ENCODE measurements around the gene NOD2. TPM values are rescaled to one million over a fixed set of nuclear protein-coding genes. Genes with fewer than 3 reads are reported as not detected.

The NOD2 gene
- total RNA-seq, 1 experiment from 2014 or later: not detected

- ChIA-PET CTCF (interaction anchor here (0.5 kb wide), 1 partner anchor 10 kb away, joined by 3 read pairs; no protein-coding TSS in a partner anchor), POLR2A (no interaction called here)
- no peaks in the 10 kb centered on the region; the same call in 1 of the 2 replicates for H3K27me3 ChIP-seq (ENCODE audit: control insufficient read depth, insufficient read depth, low read length)
- no peaks in the 10 kb centered on the region for H3K9me3 ChIP-seq (ENCODE audit: control insufficient read depth, insufficient read depth, low read depth, low read length)
- no peaks in the 10 kb centered on the region for H3K4me1 ChIP-seq (ENCODE audit: control insufficient read depth, insufficient read depth, low read length)
- intact Hi-C loops (cut with micrococcal nuclease; ENCODE audit: unreplicated experiment): no loop called here
- no peak overlapping the region for H3K27ac ChIP-seq (ENCODE audit: low read length)
- DNase-seq (ENCODE audit: low read depth, low spot score) (no peak), ATAC-seq (no peak)
- H3K36me3 ChIP-seq (ENCODE audit: control insufficient read depth, insufficient read depth, low read length): no peaks in the 10 kb centered on the region
- BruUV-seq (replicated peaks): no TSS peak
- no peak overlapping the region for H3K4me3 ChIP-seq (ENCODE audit: low read depth in 2 of 2, low read length in 2 of 2)
- in situ Hi-C loops (cut with HindIII; ENCODE audit: low pct_unique_long_range_greater_than_20kb, low sequenced_read_pairs): no loop called here
- no peak for TF ChIP-seq CTCF (IDR thresholded peaks at IDR 0.05)
- no peak for TF ChIP-seq TCF7L2 (IDR thresholded peaks at IDR 0.05; ENCODE audit: low read depth, low read length)
- TF ChIP-seq POLR2AphosphoS5 (IDR thresholded peaks at IDR 0.05; ENCODE audit: low read depth, low read length): no peak
- no peak for TF ChIP-seq SIN3A (IDR thresholded peaks at IDR 0.05; ENCODE audit: borderline replicate concordance, insufficient read depth, low read depth, low read length)
- TF ChIP-seq REST (IDR thresholded peaks at IDR 0.05; ENCODE audit: insufficient read depth in 1 of 2, low read depth in 2 of 2, low read length in 1 of 2): no peak
Observed at GRCh38 chr16:50688083-50688482, 5.3 kb upstream of the NOD2 start.

- no TSS peak for BruUV-seq (replicated peaks)
- DNase-seq (ENCODE audit: low read depth, low spot score) (no peak), ATAC-seq (no peak)
- H3K4me1 ChIP-seq (ENCODE audit: control insufficient read depth, insufficient read depth, low read length): no peaks in the 10 kb centered on the region
- no peak overlapping the region for H3K4me3 ChIP-seq (ENCODE audit: low read depth in 2 of 2, low read length in 2 of 2)
- no peaks in the 10 kb centered on the region for H3K9me3 ChIP-seq (ENCODE audit: control insufficient read depth, insufficient read depth, low read depth, low read length)
- ChIA-PET CTCF (no interaction called here), POLR2A (no interaction called here)
- TF ChIP-seq POLR2AphosphoS5 (IDR thresholded peaks at IDR 0.05; ENCODE audit: low read depth, low read length): no peak
- intact Hi-C loops (cut with micrococcal nuclease; ENCODE audit: unreplicated experiment): no loop called here
- in situ Hi-C loops (cut with HindIII; ENCODE audit: low pct_unique_long_range_greater_than_20kb, low sequenced_read_pairs): no loop called here
- H3K36me3 ChIP-seq (ENCODE audit: control insufficient read depth, insufficient read depth, low read length): no peaks in the 10 kb centered on the region
- no peaks in the 10 kb centered on the region; the same call in 1 of the 2 replicates for H3K27me3 ChIP-seq (ENCODE audit: control insufficient read depth, insufficient read depth, low read length)
- H3K27ac ChIP-seq (ENCODE audit: low read length): no peak overlapping the region
Observed at GRCh38 chr16:50688867-50689266, 4.5 kb upstream of the NOD2 start.

- no peak for ATAC-seq
- DNase-seq (ENCODE audit: low read depth, low spot score): no peak
- no peaks in the 10 kb centered on the region for H3K36me3 ChIP-seq (ENCODE audit: control insufficient read depth, insufficient read depth, low read length)
- no peaks in the 10 kb centered on the region; the same call in 1 of the 2 replicates for H3K27me3 ChIP-seq (ENCODE audit: control insufficient read depth, insufficient read depth, low read length)
- CTCF ChIA-PET: no interaction called here
- intact Hi-C loops (cut with micrococcal nuclease; ENCODE audit: unreplicated experiment) (no loop called here), in situ Hi-C loops (cut with HindIII; ENCODE audit: low pct_unique_long_range_greater_than_20kb, low sequenced_read_pairs) (no loop called here)
- H3K4me3 ChIP-seq (ENCODE audit: low read depth in 2 of 2, low read length in 2 of 2): no peak overlapping the region
- POLR2A ChIA-PET: no interaction called here
- H3K9me3 ChIP-seq (ENCODE audit: control insufficient read depth, insufficient read depth, low read depth, low read length): no peaks in the 10 kb centered on the region
- no peaks in the 10 kb centered on the region for H3K4me1 ChIP-seq (ENCODE audit: control insufficient read depth, insufficient read depth, low read length)
- H3K27ac ChIP-seq (ENCODE audit: low read length): no peak overlapping the region
- no TSS peak for BruUV-seq (replicated peaks)
- TF ChIP-seq CTCF (IDR thresholded peaks at IDR 0.05) (no peak), TCF7L2 (IDR thresholded peaks at IDR 0.05; ENCODE audit: low read depth, low read length) (no peak), POLR2AphosphoS5 (IDR thresholded peaks at IDR 0.05; ENCODE audit: low read depth, low read length) (no peak), SIN3A (IDR thresholded peaks at IDR 0.05; ENCODE audit: borderline replicate concordance, insufficient read depth, low read depth, low read length) (no peak), REST (IDR thresholded peaks at IDR 0.05; ENCODE audit: insufficient read depth in 1 of 2, low read depth in 2 of 2, low read length in 1 of 2) (no peak)
Observed at GRCh38 chr16:50690177-50690576, 3.2 kb upstream of the NOD2 start.

All from Panc1 (cell line).